HepG2 (cell line): Measurements from ENCODE around the gene TGFBR1. TPM values are rescaled to one million over a fixed set of nuclear protein-coding genes. Genes with fewer than 3 reads are reported as not detected.

Experiments
- ATAC-seq: fragments of 200-7000 bp; cut with Tn5 transposase; 3 replicates; pipeline ENCODE4 v1.9.1; 2020; ENCODE audit warnings: mild to moderate bottlenecking, moderate library complexity
- BruUV-seq: library from RNA; stranded (reverse); fragments of 400-500 nt; replicated peaks from 2 replicates; lab custom pipeline; 2021; lab: Mats Ljungman, UMichigan
- CTCF ChIA-PET: fragments of 300-600 bp; formaldehyde crosslinking; extraction: SDS; loops from one replicate; lab custom pipeline; 2021; ENCODE audit warnings: low total read pairs, inconsistent platforms, low intra/inter-chr PET ratio; lab: Yijun Ruan, JAX
- POLR2A ChIA-PET: fragments of 350-600 bp; sonication (Branson Sonifier 250); formaldehyde crosslinking; loops from one replicate; lab custom pipeline; 2020; ENCODE audit warnings: antibody characterized with exemption, inconsistent platforms; lab: Yijun Ruan, JAX
- DNase-seq: peaks from one replicate; pipeline ENCODE4 v3.0.0-alpha.2; 2015; ENCODE audit warnings: low spot score
- FAIRE-seq: peaks from 3 replicates; lab custom pipeline; 2011; peaks lifted over from hg19 to GRCh38; lab: Jason Lieb, UNC
- H2AFZ ChIP-seq: one replicate; pipeline ENCODE4 v1.6.1; 2011; ENCODE audit warnings: low read length, inconsistent platforms
- H3K27ac ChIP-seq: fragments of 300-600 bp; 3 replicates; pipeline ENCODE4 v1.8.0; 2011; ENCODE audit warnings: mixed run types, mild to moderate bottlenecking, mixed read lengths, low read length, inconsistent platforms; ENCODE audit not compliant: insufficient read depth; ENCODE audit errors: extremely low read length
- H3K27me3 ChIP-seq, 2 experiments: fragments of 200-600 bp in 1 of 2; 2 replicates in 1 of 2; 3 replicates in 1 of 2; pipeline versions ENCODE4 v1.6.0 to v1.8.0; 2011; ENCODE audit warnings: low read length in 2 of 2, mild to moderate bottlenecking in 2 of 2, moderate library complexity in 2 of 2, inconsistent platforms in 1 of 2; ENCODE audit not compliant: insufficient read depth in 2 of 2, control insufficient read depth in 1 of 2
- H3K36me3 ChIP-seq, 2 experiments: fragments of 200-600 bp in 1 of 2; replicated peaks in 1 of 2; 2 replicates in 1 of 2; 3 replicates in 1 of 2; pipeline versions ENCODE4 v1.5.1 to v1.8.0; 2011; ENCODE audit warnings: low read length in 2 of 2, inconsistent platforms in 1 of 2; ENCODE audit not compliant: insufficient read depth in 2 of 2, control insufficient read depth in 1 of 2
- H3K4me1 ChIP-seq: 2 replicates; pipeline ENCODE4 v1.5.1; 2012; ENCODE audit warnings: low read length, inconsistent platforms; ENCODE audit not compliant: insufficient read depth
- H3K4me2 ChIP-seq: 2 replicates; pipeline ENCODE4 v1.6.0; 2011; ENCODE audit warnings: low read depth, low read length, inconsistent platforms
- H3K4me3 ChIP-seq, 3 experiments: fragments of 200-600 bp in 1 of 3; sonication (generic), shearing (Covaris generic) in 1 of 3; replicated peaks in 1 of 3; 2 replicates each; pipeline ENCODE4 v1.5.1; 2011 to 2016; ENCODE audit warnings: low read length in 3 of 3, inconsistent platforms in 2 of 3, low read depth in 2 of 3, mild to moderate bottlenecking in 2 of 3, control low read depth in 1 of 3, mixed read lengths in 1 of 3; ENCODE audit not compliant: insufficient read depth in 1 of 3
- H3K79me2 ChIP-seq: one replicate; pipeline ENCODE4 v1.6.1; 2011; ENCODE audit warnings: low read length, inconsistent platforms; ENCODE audit not compliant: insufficient read depth
- H3K9ac ChIP-seq: 2 replicates; pipeline ENCODE4 v1.6.0; 2011; ENCODE audit warnings: mild to moderate bottlenecking, low read depth, low read length, inconsistent platforms; ENCODE audit not compliant: insufficient read depth
- H3K9me3 ChIP-seq: 2 replicates; pipeline ENCODE4 v1.5.1; 2012; ENCODE audit warnings: mild to moderate bottlenecking, low read length
- H4K20me1 ChIP-seq: 2 replicates; pipeline ENCODE4 v1.6.0; 2011; ENCODE audit warnings: inconsistent platforms, mild to moderate bottlenecking, low read length, moderate library complexity; ENCODE audit not compliant: insufficient read depth
- BORCS8-MEF2B ChIP-seq: sonication (generic); formaldehyde crosslinking; IDR thresholded peaks from 2 replicates; pipeline ENCODE4 v1.8.0; 2022; ENCODE audit warnings: mild to moderate bottlenecking, missing genetic modification reagents
- DR1 ChIP-seq: sonication (generic); formaldehyde crosslinking; IDR thresholded peaks from 2 replicates; pipeline ENCODE4 v1.8.0; 2021; ENCODE audit warnings: mild to moderate bottlenecking, missing genetic modification reagents, inconsistent platforms
- MBNL3 ChIP-seq: fragments of 250-450 bp; sonication (Bioruptor Pico); conservative IDR thresholded peaks from 2 replicates; pipeline ENCODE4 v1.8.0; 2022; ENCODE audit warnings: mild to moderate bottlenecking, inconsistent platforms
- RARA ChIP-seq: IDR thresholded peaks from 2 replicates; pipeline ENCODE4 v1.6.1; 2016; ENCODE audit warnings: missing genetic modification reagents, missing compliant biosample characterization
- ZMAT3 ChIP-seq: sonication (generic); formaldehyde crosslinking; conservative IDR thresholded peaks from 2 replicates; pipeline ENCODE4 v1.7.0; 2021; ENCODE audit warnings: missing genetic modification reagents
- ZNF143 ChIP-seq: sonication (generic); formaldehyde crosslinking; IDR thresholded peaks from 2 replicates; pipeline ENCODE4 v1.4.0; 2020; ENCODE audit warnings: missing genetic modification reagents
- ZNF207 ChIP-seq: fragments of 450-650 bp; IDR thresholded peaks from 2 replicates; pipeline ENCODE4 v1.6.1; 2016; ENCODE audit warnings: antibody characterized with exemption, borderline replicate concordance
- WGBS: methylation state at CpG from one replicate; pipeline ENCODE4 v1.1.6; 2017; ENCODE audit warnings: low lambda C conversion rate; 5-methylcytosine and 5-hydroxymethylcytosine counted together
- in situ Hi-C: cut with HindIII; loops from 2 replicates; pipeline ENCODE4 v1.10.0; 2017; ENCODE audit warnings: low pct_unique_long_range_greater_than_20kb; ENCODE audit not compliant: extremely low pct_ligation_motif_present
- intact Hi-C: fragments of 100-400 bp; cut with micrococcal nuclease; formaldehyde crosslinking; loops from one replicate; pipeline ENCODE4 v1.10.0; 2022; ENCODE audit not compliant: unreplicated experiment
- polyA plus RNA-seq, 8 experiments: library from polyadenylated mRNA; depleted of rRNA in 3 of 8; stranded (reverse) in 7 of 8; unstranded in 1 of 8; fragments of >200 nt; fragmentation: Illumina TruSeq in 4 of 8; extraction: Trizol in 4 of 8; gene quantifications; 2 replicates each; pipeline versions ENCODE4 v1.2.1 to v1.2.3, GENCODE V29; 2011 to 2016; ENCODE audit warnings: low read depth in 4 of 8, missing spikeins in 1 of 8, mixed read lengths in 1 of 8; ENCODE audit not compliant: insufficient read depth in 1 of 8
- total RNA-seq, 5 experiments: library from RNA; depleted of rRNA; stranded (reverse); fragments of >200 nt; fragmentation: Illumina TruSeq; extraction: Trizol; gene quantifications; 2 replicates each; pipeline ENCODE4 v1.2.3, GENCODE V29; 2016; ENCODE audit warnings: low read depth in 1 of 5
- TF ChIP-seq, protein P1 (sequence below): sonication (generic); formaldehyde crosslinking; IDR thresholded peaks from 2 replicates; pipeline ENCODE4 v1.9.0; 2021; ENCODE audit warnings: missing genetic modification reagents, borderline replicate concordance
- TF ChIP-seq, protein P2 (sequence below): sonication (generic); formaldehyde crosslinking; IDR thresholded peaks from 2 replicates; pipeline ENCODE4 v1.4.0; 2020; ENCODE audit warnings: missing genetic modification reagents
- TF ChIP-seq, protein P3 (sequence below): sonication (generic); formaldehyde crosslinking; IDR thresholded peaks from 2 replicates; pipeline ENCODE4 v1.4.0; 2020; ENCODE audit warnings: low read depth, mild to moderate bottlenecking, missing genetic modification reagents

TGFBR1 gene
- total and polyA plus RNA-seq, 2 of the 13 experiments (the other 11 are each of a cell fraction or from before 2014, with no cell fraction given) = 16.8 to 23.9 TPM

DNA sequence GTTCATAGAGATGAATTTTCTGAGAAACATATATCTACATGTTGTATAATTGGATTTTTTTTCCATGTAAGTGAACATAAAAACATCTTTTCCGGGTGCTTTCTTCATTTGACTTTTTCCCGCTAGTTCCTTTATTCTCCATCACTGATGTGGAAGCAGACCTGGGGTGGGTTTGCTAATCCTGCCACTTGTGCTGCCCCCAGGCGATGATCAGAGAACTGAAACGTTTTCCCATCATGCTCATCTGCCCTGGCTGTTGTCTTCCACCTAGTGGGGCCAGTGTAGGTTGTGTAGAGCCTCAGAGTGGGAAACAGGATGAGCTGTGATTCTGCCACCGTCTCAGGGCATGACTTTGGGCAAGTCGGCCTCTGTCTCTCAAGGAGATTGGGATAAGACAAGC, 34.2 kb upstream of the TGFBR1 start:
- Histone ChIP-seq H3K27ac (no peak overlapping the region), H3K4me3 (no peak overlapping the region), H4K20me1 (no peaks in the 10 kb centered on the region), H3K9ac (no peak overlapping the region), H3K79me2 (no peaks in the 10 kb centered on the region), H2AFZ (no peak overlapping the region), H3K36me3 (no peaks in the 10 kb centered on the region), H3K27me3 (peaks cover 0 to 2% of the 10 kb centered on the region in 2 experiments; a peak in 2 of 5 replicates), H3K4me2 (no peak overlapping the region), H3K9me3 (no peaks in the 10 kb centered on the region), H3K4me1 (no peaks in the 10 kb centered on the region)
- TF ChIP-seq ZNF143 = peak; percentile 50; the same call in 1 of the 2 replicates
- no peak for TF ChIP-seq ZNF207
- WGBS = 26% methylated on average over 6 of the region's 6 CpGs
- in situ Hi-C loops (no loop called here), intact Hi-C loops (no loop called here)
- no TSS peak for BruUV-seq
- POLR2A ChIA-PET = no interaction called here
- FAIRE-seq (no peak), ATAC-seq (no peak), DNase-seq (no peak)
- CTCF ChIA-PET = no interaction called here

DNA sequence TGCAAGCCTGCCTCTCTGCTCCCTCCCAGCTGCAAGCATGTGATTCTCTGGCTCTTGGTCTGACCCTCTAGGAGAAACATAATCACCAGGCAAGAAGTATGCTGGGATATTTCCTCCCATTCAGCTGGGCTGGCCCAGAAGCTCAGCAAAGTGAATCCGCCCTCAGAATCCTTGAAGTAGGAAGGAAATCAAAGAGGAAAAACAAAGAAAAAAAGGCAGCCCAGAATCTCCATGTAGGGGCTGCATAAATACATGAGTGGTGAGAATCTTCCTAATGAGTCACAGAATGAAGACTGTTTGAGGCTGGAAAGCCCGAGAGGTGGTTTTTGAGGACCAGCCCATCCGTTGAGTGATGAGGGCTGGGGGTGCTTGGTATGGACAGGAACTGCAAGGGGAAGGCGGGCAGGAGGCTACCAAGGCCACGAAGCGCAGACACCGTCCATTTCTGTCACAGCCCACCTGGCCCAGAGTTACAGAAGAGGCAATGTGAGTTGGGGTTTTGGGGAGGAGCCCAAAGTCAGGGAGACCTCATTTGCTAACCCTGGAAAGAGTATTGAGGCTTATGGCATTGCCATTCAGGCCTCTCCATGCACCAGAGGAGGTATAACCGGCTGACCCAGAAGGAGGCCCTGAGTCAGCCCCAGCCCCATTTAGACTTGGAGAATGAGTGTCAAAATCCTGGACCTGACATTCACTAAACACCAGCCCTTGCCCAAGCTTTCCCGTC, 33.4 kb upstream of the TGFBR1 start:
- DNase-seq = no peak
- POLR2A ChIA-PET = no interaction called here
- 34% methylated on average over 7 of the region's 9 CpGs for WGBS
- Histone ChIP-seq H3K27me3 (peaks cover 0 to 2% of the 10 kb centered on the region in 2 experiments; a peak in 2 of 5 replicates), H3K4me3 (no peak overlapping the region), H3K79me2 (no peaks in the 10 kb centered on the region), H2AFZ (no peak overlapping the region), H3K4me1 (no peaks in the 10 kb centered on the region), H3K27ac (no peak overlapping the region), H4K20me1 (no peaks in the 10 kb centered on the region), H3K4me2 (no peak overlapping the region), H3K36me3 (no peaks in the 10 kb centered on the region), H3K9me3 (no peaks in the 10 kb centered on the region), H3K9ac (no peak overlapping the region)
- in situ Hi-C loops = no loop called here
- CTCF ChIA-PET = no interaction called here
- no peak for FAIRE-seq
- no peak for ATAC-seq
- no TSS peak for BruUV-seq
- intact Hi-C loops = no loop called here
- TF ChIP-seq RARA (CRISPR knock-in tag) = no peak
- TF ChIP-seq ZMAT3 (CRISPR knock-in tag) = no peak
- no peak for TF ChIP-seq MBNL3 (CRISPR knock-in tag)
- no peak for TF ChIP-seq BORCS8-MEF2B (CRISPR knock-in tag)
- TF ChIP-seq, protein P1, sequence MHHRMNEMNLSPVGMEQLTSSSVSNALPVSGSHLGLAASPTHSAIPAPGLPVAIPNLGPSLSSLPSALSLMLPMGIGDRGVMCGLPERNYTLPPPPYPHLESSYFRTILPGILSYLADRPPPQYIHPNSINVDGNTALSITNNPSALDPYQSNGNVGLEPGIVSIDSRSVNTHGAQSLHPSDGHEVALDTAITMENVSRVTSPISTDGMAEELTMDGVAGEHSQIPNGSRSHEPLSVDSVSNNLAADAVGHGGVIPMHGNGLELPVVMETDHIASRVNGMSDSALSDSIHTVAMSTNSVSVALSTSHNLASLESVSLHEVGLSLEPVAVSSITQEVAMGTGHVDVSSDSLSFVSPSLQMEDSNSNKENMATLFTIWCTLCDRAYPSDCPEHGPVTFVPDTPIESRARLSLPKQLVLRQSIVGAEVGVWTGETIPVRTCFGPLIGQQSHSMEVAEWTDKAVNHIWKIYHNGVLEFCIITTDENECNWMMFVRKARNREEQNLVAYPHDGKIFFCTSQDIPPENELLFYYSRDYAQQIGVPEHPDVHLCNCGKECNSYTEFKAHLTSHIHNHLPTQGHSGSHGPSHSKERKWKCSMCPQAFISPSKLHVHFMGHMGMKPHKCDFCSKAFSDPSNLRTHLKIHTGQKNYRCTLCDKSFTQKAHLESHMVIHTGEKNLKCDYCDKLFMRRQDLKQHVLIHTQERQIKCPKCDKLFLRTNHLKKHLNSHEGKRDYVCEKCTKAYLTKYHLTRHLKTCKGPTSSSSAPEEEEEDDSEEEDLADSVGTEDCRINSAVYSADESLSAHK (CRISPR knock-in tag) = no peak
- TF ChIP-seq, protein P2, sequence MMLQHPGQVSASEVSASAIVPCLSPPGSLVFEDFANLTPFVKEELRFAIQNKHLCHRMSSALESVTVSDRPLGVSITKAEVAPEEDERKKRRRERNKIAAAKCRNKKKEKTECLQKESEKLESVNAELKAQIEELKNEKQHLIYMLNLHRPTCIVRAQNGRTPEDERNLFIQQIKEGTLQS (CRISPR knock-in tag) = no peak
- TF ChIP-seq, protein P3, sequence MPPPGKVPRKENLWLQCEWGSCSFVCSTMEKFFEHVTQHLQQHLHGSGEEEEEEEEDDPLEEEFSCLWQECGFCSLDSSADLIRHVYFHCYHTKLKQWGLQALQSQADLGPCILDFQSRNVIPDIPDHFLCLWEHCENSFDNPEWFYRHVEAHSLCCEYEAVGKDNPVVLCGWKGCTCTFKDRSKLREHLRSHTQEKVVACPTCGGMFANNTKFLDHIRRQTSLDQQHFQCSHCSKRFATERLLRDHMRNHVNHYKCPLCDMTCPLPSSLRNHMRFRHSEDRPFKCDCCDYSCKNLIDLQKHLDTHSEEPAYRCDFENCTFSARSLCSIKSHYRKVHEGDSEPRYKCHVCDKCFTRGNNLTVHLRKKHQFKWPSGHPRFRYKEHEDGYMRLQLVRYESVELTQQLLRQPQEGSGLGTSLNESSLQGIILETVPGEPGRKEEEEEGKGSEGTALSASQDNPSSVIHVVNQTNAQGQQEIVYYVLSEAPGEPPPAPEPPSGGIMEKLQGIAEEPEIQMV = no peak
- no peak for TF ChIP-seq DR1 (CRISPR knock-in tag)
